ENCODE results near the gene MAMDC4. TPM values are rescaled to one million over a fixed set of nuclear protein-coding genes. Genes with fewer than 3 reads are reported as not detected.

The MAMDC4 gene
- total RNA-seq, 1 experiment from 2014 or later, result 6.3 TPM

- H3K4me1 ChIP-seq (ENCODE audit: control insufficient read depth, insufficient read depth, low read length), result no peaks in the 10 kb centered on the region
- DNase-seq (ENCODE audit: low read depth, low spot score), result no peak
- no peak overlapping the region for H3K27ac ChIP-seq (ENCODE audit: low read length)
- POLR2A ChIA-PET, result no interaction called here
- TF ChIP-seq SIN3A (IDR thresholded peaks at IDR 0.05; ENCODE audit: borderline replicate concordance, insufficient read depth, low read depth, low read length), result no peak
- TF ChIP-seq TCF7L2 (IDR thresholded peaks at IDR 0.05; ENCODE audit: low read depth, low read length), result no peak
- H3K4me3 ChIP-seq (ENCODE audit: low read depth in 2 of 2, low read length in 2 of 2), result no peak overlapping the region
- H3K9me3 ChIP-seq (ENCODE audit: control insufficient read depth, insufficient read depth, low read depth, low read length), result no peaks in the 10 kb centered on the region
- no peak for ATAC-seq
- intact Hi-C loops (cut with micrococcal nuclease; ENCODE audit: unreplicated experiment), result no loop called here
- in situ Hi-C loops (cut with HindIII; ENCODE audit: low pct_unique_long_range_greater_than_20kb, low sequenced_read_pairs), result no loop called here
- no peaks in the 10 kb centered on the region for H3K27me3 ChIP-seq (ENCODE audit: control insufficient read depth, insufficient read depth, low read length)
- H3K36me3 ChIP-seq (ENCODE audit: control insufficient read depth, insufficient read depth, low read length), result no peaks in the 10 kb centered on the region; the same call in 1 of the 2 replicates
- CTCF ChIA-PET, result no interaction called here
- BruUV-seq (replicated peaks), result no TSS peak
Observed at GRCh38 chr9:136826703-136827582, 25.2 kb upstream of the MAMDC4 start.

- POLR2A ChIA-PET, result no interaction called here
- DNase-seq (ENCODE audit: low read depth, low spot score) (no peak), ATAC-seq (no peak)
- BruUV-seq (replicated peaks), result no TSS peak
- CTCF ChIA-PET, result no interaction called here
- no peaks in the 10 kb centered on the region for H3K9me3 ChIP-seq (ENCODE audit: control insufficient read depth, insufficient read depth, low read depth, low read length)
- no peak for TF ChIP-seq REST (IDR thresholded peaks at IDR 0.05; ENCODE audit: insufficient read depth in 1 of 2, low read depth in 2 of 2, low read length in 1 of 2)
- no peak for TF ChIP-seq TCF7L2 (IDR thresholded peaks at IDR 0.05; ENCODE audit: low read depth, low read length)
- no peak for TF ChIP-seq SIN3A (IDR thresholded peaks at IDR 0.05; ENCODE audit: borderline replicate concordance, insufficient read depth, low read depth, low read length)
- TF ChIP-seq POLR2AphosphoS5 (IDR thresholded peaks at IDR 0.05; ENCODE audit: low read depth, low read length), result no peak
- no peak for TF ChIP-seq CTCF (IDR thresholded peaks at IDR 0.05)
- intact Hi-C loops (cut with micrococcal nuclease; ENCODE audit: unreplicated experiment) (no loop called here), in situ Hi-C loops (cut with HindIII; ENCODE audit: low pct_unique_long_range_greater_than_20kb, low sequenced_read_pairs) (no loop called here)
- H3K36me3 ChIP-seq (ENCODE audit: control insufficient read depth, insufficient read depth, low read length), result no peaks in the 10 kb centered on the region; the same call in 1 of the 2 replicates
- H3K4me1 ChIP-seq (ENCODE audit: control insufficient read depth, insufficient read depth, low read length), result no peaks in the 10 kb centered on the region
- H3K4me3 ChIP-seq (ENCODE audit: low read depth in 2 of 2, low read length in 2 of 2), result no peak overlapping the region
- H3K27ac ChIP-seq (ENCODE audit: low read length), result no peak overlapping the region
- H3K27me3 ChIP-seq (ENCODE audit: control insufficient read depth, insufficient read depth, low read length), result no peaks in the 10 kb centered on the region
Observed at GRCh38 chr9:136827794-136828473, 24.2 kb upstream of the MAMDC4 start.
